Measurements from ENCODE around the gene PARP11. TPM values are rescaled to one million over a fixed set of nuclear protein-coding genes. Genes with fewer than 3 reads are reported as not detected.
A peak's percentile ranks its signal among the peaks of the same experiment; 100 is the strongest.
"Not testable (repeated sequence)": the region's sequence is repeated elsewhere in the genome, so short reads cannot be mapped to it uniquely, and the experiment has no call there.

Gene PARP11
- total RNA-seq, 1 experiment from 2014 or later: 4.8 TPM

DNA sequence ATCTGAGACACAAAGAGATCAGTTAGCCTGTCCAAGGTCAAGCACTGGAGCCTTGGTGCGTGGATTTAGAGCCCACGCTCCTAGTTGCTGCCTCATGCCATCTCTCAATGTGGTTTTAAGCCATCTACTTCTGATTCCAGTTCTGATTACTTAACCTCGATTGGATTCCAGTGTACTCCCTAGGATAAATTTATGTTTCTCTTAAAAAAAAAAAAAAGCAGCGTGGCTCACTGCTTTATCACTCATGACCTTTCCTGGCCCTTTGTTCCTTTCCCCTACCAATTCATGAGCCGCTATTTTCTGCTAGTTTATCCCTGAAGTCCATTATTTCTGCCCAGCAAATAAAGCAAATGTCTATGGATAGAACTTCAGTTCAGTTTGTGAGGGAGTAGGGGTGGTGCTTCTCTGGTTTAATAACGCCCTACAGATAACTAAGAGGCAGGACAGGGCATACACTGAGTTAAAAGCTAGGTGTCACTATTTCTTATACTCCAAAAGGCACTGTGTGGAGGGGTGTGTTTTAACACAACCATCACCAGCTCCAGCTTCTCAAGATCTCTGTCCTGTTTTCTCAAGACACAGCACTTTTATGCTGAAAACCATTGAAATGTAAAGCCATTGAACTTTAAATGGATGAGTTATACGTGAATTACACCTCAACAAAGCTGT lies 9.8 kb upstream of the PARP11 start:
- DNase-seq (ENCODE audit: low read depth): peak; percentile 29

DNA sequence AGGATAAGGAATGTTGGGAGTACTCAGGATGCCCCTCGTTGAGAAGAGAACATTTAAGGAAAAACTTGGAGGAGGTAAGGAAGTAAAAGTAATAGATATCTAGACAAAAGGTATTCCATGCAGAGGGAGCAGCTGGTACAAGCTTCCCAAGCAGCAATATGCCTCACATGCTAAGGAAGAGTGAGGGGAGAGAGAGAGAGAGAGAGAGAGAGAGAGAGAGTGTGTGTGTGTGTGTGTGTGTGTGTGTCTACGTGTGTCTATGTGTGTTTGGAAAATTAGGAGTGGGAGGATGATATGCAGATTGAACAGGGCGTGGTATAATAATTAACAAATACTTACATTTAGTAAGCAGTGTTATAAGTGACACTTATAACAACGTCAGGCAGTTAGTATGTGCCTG lies 9.2 kb upstream of the PARP11 start:
- DNase-seq (ENCODE audit: low read depth): no peak

GRCh38 chr12:3881281-3881950 lies 8.2 kb upstream of the PARP11 start:
- no peak for DNase-seq (ENCODE audit: low read depth)

DNA sequence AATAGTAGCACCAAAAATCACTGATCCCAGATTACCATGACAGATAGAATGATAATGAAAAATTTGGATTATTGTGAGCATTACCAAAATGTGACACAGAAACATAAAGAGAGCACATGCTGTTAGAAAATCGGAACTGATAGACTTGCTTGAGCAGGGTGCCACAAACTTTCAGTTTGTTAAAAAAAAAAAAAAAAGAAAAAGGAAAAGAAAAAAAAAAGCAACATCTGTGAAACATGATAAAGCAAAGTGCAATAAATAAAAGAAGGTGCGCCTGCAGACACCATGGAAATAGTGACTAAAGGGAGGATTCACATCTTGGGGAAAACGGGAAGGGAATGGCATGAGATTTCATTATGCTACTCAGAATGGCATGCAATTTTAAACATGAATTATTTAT lies 6.6 kb upstream of the PARP11 start:
- DNase-seq (ENCODE audit: low read depth): no peak

DNA sequence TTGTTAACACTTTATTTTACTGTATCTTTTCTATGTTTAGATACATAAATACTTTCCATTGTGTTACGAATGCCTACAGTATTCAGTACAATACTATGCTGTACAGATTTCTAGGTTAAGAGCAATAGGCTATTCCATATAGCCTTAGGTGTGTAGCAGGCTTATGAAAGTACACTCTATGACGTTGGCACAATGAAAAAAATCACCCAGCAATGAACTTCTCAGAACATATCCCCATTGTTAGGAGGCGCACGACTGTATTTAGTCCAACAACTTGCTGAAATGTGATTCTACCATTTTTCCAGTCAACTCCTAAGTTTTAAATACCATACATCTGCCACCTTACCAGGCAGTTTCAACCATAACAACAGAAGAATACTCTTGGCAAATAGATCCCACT lies 1.8 kb downstream of the PARP11 start:
- no peak for DNase-seq (ENCODE audit: low read depth)

GRCh38 chr12:3869865-3870264 lies 3.3 kb downstream of the PARP11 start:
- no peak for DNase-seq (ENCODE audit: low read depth)

- no peak for DNase-seq (ENCODE audit: low read depth)
These were observed 3.8 kb downstream of the PARP11 start for GRCh38 chr12:3869433-3869832.

GRCh38 chr12:3863756-3864155 lies 9.4 kb downstream of the PARP11 start:
- DNase-seq (ENCODE audit: low read depth): no peak

- DNase-seq (ENCODE audit: low read depth): no peak
These were observed 30.7 kb downstream of the PARP11 start for GRCh38 chr12:3842517-3842916.

DNA sequence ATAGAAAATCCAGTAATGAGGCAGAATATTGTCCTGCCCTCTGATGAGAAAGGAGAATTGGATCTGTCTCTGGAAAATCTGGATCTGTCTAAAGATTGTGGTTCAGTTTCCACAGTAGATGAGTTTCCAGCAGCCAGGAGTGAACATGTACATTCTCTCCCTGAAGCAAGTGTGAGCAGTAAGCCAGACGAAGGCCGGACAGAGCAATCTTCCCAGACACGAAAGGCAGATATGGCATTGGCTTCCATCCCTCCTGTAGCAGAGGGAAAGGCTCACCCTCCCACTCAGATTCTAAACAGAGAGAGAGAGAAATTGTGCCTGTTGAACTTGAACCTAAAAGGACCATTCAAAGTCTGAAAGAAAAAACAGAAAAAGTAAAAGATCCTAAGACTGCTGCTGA lies 31.4 kb downstream of the PARP11 start:
- DNase-seq (ENCODE audit: low read depth): no peak

DNA sequence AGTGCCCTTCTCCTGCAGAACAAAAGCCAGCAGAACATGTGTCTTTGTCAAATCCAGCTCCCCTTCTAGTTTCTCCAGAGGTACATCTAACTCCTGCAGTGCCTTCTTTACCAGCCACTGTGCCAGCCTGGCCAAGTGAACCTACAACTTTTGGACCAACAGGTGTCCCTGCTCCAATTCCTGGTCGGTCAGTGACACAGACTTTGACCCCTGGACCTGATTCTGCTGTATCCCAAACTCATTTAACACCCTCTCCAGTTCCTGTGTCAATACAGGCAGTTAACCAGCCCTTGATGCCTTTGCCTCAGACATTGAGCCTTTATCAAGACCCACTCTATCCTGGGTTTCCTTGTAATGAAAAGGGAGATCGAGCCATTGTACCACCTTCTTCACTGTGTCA lies 32.4 kb downstream of the PARP11 start:
- DNase-seq (ENCODE audit: low read depth): not testable (repeated sequence)

GRCh38 chr12:3839745-3840144 lies 33.5 kb downstream of the PARP11 start:
- DNase-seq (ENCODE audit: low read depth): not testable (repeated sequence)

GRCh38 chr12:3838701-3839548 lies 34.3 kb downstream of the PARP11 start:
- DNase-seq (ENCODE audit: low read depth): not testable (repeated sequence)

DNA sequence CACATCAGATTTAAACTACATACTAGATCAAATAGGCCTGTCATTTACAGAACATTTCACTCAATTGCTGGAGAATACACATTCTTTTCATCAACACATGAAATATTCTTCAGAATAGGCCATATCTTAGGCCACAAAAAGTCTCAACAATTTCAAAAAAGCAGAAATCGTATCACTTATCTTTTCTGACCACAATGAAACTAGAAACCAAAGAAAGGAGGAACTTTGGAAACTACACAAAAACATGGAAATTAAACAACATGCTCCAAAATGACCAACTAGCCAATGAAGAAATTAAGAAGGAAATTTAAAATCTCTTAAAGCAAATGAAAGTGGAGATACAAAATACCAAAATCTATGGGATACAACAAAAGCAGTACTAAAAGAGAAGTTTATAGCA lies 35.1 kb downstream of the PARP11 start:
- no peak for DNase-seq (ENCODE audit: low read depth)

GRCh38 chr12:3837049-3837448 lies 36.1 kb downstream of the PARP11 start:
- no peak for DNase-seq (ENCODE audit: low read depth)

DNA sequence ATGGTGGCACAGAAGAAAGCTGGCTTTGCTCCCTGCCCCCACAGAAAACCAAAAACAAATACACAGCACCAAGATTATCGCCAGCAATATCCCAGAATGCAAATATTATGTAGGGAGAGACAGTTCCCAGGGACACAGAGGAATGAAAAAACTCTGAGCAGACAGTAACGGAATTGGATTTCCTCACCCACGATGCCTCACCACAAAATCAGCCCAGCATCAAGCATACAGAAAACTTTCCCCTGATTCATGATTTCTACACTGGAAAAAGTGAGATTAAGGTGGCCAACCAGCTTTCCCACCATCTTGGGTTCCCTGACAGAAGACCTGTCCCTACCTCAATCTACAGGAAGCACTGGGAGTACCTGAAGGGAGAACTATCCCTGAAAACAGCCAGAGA lies 36.6 kb downstream of the PARP11 start:
- no peak for DNase-seq (ENCODE audit: low read depth)

DNA sequence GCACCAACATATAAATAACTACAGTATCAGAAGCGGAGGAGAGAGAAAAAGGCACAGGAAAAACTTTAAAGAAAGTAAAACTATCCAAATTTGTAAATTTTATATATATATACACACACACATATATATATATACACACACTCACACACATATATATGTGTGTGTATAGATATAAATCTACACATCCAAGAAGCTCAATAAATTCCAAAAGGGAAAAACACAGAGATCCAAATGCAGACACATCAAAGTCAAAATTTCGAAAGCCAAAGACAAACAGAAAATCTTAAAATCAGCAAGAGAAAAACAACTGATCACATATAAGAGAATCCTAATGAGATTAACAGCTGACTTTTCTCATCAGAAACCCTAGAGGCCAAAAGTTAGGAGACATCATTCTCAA lies 37.3 kb downstream of the PARP11 start:
- DNase-seq (ENCODE audit: low read depth): no peak

GRCh38 chr12:3834774-3835173 lies 38.4 kb downstream of the PARP11 start:
- DNase-seq (ENCODE audit: low read depth): no peak

DNA sequence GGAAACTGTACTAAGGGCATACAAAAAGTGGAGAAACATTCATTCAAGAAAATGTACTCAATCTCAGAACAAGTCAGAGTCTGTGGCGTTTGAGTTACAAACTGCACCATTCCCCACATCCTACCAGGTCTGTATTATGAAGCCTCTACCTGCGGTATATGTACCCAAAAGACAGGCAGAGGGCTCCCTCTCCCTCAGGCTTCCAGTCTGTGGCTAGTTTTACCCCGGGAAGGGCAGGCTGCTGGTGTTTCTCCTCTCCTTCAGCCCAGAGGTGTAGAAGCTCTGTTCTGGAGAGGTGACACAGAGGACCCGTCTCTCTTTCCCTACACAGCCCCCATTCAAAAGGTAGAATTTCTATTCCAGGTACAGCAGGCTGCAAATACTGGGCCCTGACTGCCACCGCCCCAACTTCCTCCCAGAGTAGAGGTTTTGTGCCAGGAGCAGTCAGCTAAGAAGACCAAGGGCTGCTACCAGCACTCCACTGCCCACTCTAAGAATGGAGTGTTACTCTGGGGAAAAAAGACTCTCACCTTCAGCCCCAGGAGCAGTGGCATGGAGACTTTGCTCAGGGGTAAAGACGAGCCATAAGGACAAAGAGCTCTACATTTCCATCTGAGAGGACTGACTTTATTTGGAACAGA lies 39.4 kb downstream of the PARP11 start:
- no peak for DNase-seq (ENCODE audit: low read depth)

GRCh38 chr12:3832738-3833137 lies 40.5 kb downstream of the PARP11 start:
- DNase-seq (ENCODE audit: low read depth): no peak

DNA sequence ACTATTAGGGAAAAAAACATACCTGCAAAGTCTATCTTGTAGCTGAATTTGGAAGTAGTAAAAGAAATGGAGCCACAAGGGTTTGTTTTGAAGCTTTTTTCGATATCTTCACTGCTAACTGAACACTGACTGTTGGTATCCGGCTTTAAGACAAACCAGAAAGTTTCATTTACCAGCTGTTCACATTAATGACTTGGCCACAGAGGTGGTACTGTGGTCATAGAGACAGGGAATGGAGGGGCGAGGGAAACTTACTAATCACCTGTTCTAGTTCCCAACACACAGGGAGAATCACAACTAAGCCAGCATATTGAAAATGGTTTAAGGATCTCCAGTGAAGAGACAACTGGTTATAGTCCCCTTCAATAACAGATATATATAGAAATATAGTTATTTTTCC lies 44.3 kb downstream of the PARP11 start:
- DNase-seq (ENCODE audit: low read depth): no peak

DNA sequence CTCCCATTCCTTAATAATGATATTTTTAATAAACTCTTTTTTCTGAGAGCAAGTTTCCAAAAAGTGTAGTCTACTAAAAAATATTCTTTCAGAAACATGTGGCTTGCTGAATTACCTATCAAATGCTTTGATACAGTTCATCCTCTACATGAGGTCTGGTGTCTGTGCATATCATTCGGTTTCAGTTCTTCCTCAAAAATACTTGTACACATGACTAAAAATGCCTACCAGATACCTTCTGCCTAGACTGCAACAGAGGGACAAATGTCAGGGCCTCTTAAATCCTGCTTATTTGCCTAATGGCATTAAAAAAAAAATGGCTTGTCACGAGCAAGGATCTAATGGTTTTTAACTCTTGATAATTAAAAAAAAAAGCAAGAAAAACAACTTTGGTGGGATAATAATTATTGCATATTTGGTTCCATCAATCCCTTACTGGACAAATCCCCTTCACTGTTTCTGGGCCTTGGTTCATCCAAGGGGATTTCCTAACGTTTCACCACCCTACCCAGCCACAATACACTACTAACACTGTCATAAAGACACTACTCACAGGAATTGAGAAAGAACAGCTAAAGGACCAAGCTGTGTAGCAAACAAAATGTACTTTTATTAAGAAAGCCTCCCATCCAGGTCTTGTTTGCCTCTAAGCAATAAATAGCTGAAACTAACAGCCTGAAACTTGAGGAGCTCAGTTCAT lies 45.7 kb downstream of the PARP11 start:
- DNase-seq (ENCODE audit: low read depth): no peak
